Ascending aorta (tissue), 2 donors: ENCODE results near the gene RAB11FIP4. TPM values are rescaled to one million over a fixed set of nuclear protein-coding genes. Genes with fewer than 3 reads are reported as not detected.

Source experiments
- DNase-seq, 2 donors: peaks; one replicate each; pipeline ENCODE4 v3.0.0-alpha.2; 2019; ENCODE audit warnings: low spot score in 2 of 2
- H3K27ac ChIP-seq, 2 donors: fragments of 200-600 bp; sonication (generic); one replicate each; pipeline ENCODE4 v1.5.1; 2016 to 2017; ENCODE audit warnings: mild to moderate bottlenecking in 1 of 2
- H3K27me3 ChIP-seq: fragments of 200-600 bp; sonication (generic); one replicate; pipeline ENCODE4 v1.5.1; 2017
- H3K36me3 ChIP-seq, 2 donors: fragments of 200-600 bp; sonication (generic); one replicate each; pipeline ENCODE4 v1.5.1; 2016
- H3K4me1 ChIP-seq, 2 donors: fragments of 200-600 bp; sonication (generic); one replicate each; pipeline ENCODE4 v1.5.1; 2016 to 2017; ENCODE audit warnings: mild to moderate bottlenecking in 1 of 2
- H3K4me3 ChIP-seq, 2 donors: fragments of 200-600 bp; sonication (generic); one replicate each; pipeline ENCODE4 v1.5.1; 2016 to 2017; ENCODE audit warnings: mild to moderate bottlenecking in 1 of 2
- H3K9me3 ChIP-seq, 2 donors: fragments of 200-600 bp; sonication (generic); one replicate each; pipeline ENCODE4 v1.5.1; 2016
- intact Hi-C: fragments of 100-400 bp; cut with DNase I; formaldehyde crosslinking; loops from one replicate; pipeline ENCODE4 v1.15.1; 2023
- total RNA-seq: library from RNA; depleted of rRNA; stranded (reverse); fragments of >200 nt; gene quantifications from one replicate; pipeline ENCODE4 v1.1.0, GENCODE V29; 2016
- TF ChIP-seq, protein P1 (sequence below), 3 experiments: fragments of 200-600 bp in 2 of 3; fragments of 450-650 bp in 1 of 3; sonication (generic) in 2 of 3; IDR thresholded peaks; one replicate each; pipeline ENCODE4 v1.5.1; 2016 to 2019; ENCODE audit warnings: antibody characterized with exemption in 3 of 3, mild to moderate bottlenecking in 1 of 3, moderate library complexity in 1 of 3

Gene RAB11FIP4
- total RNA-seq, 1 donor from 2014 or later = 0.85 TPM

DNA sequence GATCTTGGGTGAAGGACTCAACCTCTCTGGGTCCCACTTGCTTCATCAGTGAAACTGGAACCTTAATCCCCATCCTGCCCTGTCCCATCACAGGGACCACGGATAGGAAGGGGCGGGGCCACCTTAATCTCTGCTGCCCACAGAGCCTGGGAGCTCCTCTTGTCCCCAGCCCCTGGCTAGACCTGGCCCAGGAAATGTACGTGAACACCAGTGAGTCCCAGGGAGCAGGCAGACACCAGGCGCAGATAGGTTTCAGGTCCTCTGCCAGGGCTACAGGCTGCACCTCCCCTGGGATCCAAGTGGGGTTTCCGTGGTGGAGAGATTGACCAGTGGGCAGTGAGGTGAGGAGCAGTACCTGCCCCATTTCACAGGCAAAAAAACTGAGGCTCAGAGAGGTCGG lies 21.0 kb downstream of the RAB11FIP4 start:
- Histone ChIP-seq H3K27ac (no peak overlapping the region), H3K4me3 (no peak overlapping the region), H3K4me1 (no peaks in the 10 kb centered on the region), H3K36me3 (no peaks in the 10 kb centered on the region), H3K27me3 (no peaks in the 10 kb centered on the region), H3K9me3 (no peaks in the 10 kb centered on the region)
- intact Hi-C loops = no loop called here
- TF ChIP-seq, protein P1, sequence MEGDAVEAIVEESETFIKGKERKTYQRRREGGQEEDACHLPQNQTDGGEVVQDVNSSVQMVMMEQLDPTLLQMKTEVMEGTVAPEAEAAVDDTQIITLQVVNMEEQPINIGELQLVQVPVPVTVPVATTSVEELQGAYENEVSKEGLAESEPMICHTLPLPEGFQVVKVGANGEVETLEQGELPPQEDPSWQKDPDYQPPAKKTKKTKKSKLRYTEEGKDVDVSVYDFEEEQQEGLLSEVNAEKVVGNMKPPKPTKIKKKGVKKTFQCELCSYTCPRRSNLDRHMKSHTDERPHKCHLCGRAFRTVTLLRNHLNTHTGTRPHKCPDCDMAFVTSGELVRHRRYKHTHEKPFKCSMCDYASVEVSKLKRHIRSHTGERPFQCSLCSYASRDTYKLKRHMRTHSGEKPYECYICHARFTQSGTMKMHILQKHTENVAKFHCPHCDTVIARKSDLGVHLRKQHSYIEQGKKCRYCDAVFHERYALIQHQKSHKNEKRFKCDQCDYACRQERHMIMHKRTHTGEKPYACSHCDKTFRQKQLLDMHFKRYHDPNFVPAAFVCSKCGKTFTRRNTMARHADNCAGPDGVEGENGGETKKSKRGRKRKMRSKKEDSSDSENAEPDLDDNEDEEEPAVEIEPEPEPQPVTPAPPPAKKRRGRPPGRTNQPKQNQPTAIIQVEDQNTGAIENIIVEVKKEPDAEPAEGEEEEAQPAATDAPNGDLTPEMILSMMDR (IDR thresholded peaks at IDR 0.05) = no peak
- DNase-seq = no peak

DNA sequence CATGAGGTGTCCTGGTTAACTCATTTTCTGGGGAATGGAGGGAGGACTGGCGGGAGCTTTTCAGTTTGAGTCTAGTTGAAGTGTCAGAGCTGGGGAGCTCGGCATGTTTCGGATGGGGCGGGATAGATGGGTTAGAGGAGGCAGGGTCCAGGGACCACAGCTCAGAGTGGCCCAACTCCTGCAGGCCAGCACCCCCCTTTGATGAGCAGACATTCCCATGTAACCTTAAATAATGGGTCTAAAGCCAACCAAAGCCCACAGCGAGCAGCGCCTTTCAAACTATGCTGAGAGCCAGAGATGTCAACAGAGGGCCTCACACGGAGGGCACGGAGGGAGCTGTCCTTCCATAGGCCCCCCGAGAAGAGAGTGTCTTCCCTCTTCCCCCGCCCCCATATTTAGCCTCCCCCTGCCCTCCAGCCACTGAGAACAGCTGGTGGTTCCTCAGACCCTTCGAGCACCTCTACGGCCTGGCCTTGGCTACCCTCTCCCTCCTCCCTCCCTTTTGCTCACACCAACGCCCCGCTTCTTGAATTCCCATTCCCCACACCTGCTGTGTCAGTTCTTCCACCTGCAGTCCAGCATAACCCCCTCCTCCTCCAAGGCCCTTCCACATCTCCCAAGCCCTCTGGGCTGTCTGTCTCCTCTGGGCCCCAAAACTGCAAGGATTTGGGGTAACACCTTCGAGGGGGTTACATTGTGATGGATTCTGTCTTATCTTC lies 21.8 kb downstream of the RAB11FIP4 start:
- Histone ChIP-seq H3K4me3 (no peak overlapping the region), H3K36me3 (no peaks in the 10 kb centered on the region), H3K27me3 (no peaks in the 10 kb centered on the region), H3K9me3 (no peaks in the 10 kb centered on the region), H3K4me1 (no peaks in the 10 kb centered on the region), H3K27ac (no peak overlapping the region)
- intact Hi-C loops = no loop called here
- no peak for DNase-seq
- TF ChIP-seq, protein P1 (IDR thresholded peaks at IDR 0.05) = no peak

DNA sequence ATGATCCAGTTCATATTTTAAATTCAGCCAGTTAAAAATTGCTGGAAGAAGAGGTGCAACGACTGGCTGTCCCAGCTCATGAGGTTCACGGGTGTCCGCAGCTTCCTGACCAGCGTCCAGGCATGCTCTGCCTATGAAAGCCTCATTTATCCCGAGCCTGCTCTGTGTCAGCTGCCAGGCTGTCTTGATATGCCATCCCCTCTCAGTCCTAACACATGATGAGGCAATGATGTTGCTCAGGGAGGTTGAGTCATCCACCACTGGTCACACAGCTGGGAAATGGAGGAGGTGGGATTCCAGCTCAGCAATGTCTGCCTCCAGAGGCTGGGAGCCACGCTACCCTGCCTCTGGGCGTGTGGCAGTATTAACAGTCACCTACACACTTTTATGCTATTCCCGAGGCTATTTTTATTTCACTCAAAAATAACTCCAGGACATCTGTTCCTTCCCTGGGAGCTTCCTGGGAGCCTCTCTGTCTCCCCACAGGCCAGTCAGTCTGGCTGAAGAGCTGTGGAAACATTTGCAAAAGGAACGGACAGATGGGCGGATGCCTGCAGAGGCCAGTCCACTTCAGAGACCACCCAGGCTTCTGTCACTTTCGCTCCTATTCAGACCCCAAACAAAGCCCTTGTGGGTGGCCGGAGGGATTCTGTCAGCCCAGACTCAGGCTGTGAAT lies 22.5 kb downstream of the RAB11FIP4 start:
- Histone ChIP-seq H3K9me3 (no peaks in the 10 kb centered on the region), H3K27ac (no peak overlapping the region)
- DNase-seq = no peak

DNA sequence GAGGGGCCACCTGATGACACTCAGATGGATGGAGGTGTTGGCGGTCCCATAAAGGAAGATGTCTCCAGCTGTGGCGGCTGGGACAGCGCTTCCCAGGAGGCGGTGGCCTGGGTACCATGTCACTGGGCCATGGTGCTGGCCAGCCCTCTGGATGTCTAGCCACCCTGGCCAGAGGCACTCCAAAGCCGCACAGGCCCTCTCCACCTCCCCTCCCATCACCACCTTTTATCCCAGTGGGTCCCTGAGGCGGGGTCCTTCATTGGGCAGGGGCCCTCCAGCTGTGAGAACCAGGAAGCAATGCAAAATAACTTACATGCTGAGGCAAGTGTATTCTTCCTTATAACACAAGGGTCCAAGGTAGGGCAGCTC lies 23.1 kb downstream of the RAB11FIP4 start:
- TF ChIP-seq, protein P1 (IDR thresholded peaks at IDR 0.05) = no peak
- no peak for DNase-seq
- Histone ChIP-seq H3K36me3 (no peaks in the 10 kb centered on the region), H3K9me3 (no peaks in the 10 kb centered on the region), H3K4me1 (no peaks in the 10 kb centered on the region), H3K27ac (no peak overlapping the region), H3K27me3 (no peaks in the 10 kb centered on the region), H3K4me3 (no peak overlapping the region)
- intact Hi-C loops = no loop called here

More for the DNA sequence above, 22.5 kb downstream of the RAB11FIP4 start:
- no peaks in the 10 kb centered on the region for H3K36me3 ChIP-seq
- TF ChIP-seq, protein P1 (IDR thresholded peaks at IDR 0.05) = no peak
- intact Hi-C loops = no loop called here
- H3K4me1 ChIP-seq = no peaks in the 10 kb centered on the region
- no peaks in the 10 kb centered on the region for H3K27me3 ChIP-seq
- H3K4me3 ChIP-seq = no peak overlapping the region

DNA sequence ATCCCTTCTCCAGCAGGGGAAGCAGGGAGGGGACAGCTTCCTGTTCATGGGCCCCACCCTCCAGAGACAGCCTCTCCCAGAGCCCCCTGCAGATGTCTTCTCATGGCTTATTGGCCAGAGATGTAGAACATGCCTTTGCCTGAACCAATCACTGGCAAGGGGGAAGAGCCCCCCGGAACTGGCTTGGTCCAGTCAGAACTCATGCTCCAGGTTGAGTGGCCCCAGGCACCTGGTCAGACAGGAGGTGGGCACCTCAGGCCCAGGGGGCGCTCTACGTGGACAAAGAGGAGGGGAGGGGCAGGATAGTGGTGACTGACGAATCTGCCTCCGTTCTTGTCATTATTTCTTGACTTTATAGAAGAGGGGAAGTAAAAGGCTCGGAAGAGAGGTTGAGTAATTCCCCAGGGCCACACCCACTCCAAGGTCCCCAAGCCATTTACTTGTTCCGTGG lies 23.6 kb downstream of the RAB11FIP4 start:
- DNase-seq = no peak

More for the DNA sequence above, 23.6 kb downstream of the RAB11FIP4 start:
- no peak overlapping the region for H3K27ac ChIP-seq
- no peaks in the 10 kb centered on the region for H3K9me3 ChIP-seq
- no peak overlapping the region for H3K4me3 ChIP-seq
- intact Hi-C loops = no loop called here
- H3K27me3 ChIP-seq = no peaks in the 10 kb centered on the region
- H3K36me3 ChIP-seq = no peaks in the 10 kb centered on the region
- TF ChIP-seq, protein P1 (IDR thresholded peaks at IDR 0.05) = no peak
- no peaks in the 10 kb centered on the region for H3K4me1 ChIP-seq
